ENCODE data around the gene USP5.

USP5 gene, protein sequence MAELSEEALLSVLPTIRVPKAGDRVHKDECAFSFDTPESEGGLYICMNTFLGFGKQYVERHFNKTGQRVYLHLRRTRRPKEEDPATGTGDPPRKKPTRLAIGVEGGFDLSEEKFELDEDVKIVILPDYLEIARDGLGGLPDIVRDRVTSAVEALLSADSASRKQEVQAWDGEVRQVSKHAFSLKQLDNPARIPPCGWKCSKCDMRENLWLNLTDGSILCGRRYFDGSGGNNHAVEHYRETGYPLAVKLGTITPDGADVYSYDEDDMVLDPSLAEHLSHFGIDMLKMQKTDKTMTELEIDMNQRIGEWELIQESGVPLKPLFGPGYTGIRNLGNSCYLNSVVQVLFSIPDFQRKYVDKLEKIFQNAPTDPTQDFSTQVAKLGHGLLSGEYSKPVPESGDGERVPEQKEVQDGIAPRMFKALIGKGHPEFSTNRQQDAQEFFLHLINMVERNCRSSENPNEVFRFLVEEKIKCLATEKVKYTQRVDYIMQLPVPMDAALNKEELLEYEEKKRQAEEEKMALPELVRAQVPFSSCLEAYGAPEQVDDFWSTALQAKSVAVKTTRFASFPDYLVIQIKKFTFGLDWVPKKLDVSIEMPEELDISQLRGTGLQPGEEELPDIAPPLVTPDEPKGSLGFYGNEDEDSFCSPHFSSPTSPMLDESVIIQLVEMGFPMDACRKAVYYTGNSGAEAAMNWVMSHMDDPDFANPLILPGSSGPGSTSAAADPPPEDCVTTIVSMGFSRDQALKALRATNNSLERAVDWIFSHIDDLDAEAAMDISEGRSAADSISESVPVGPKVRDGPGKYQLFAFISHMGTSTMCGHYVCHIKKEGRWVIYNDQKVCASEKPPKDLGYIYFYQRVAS

DNA sequence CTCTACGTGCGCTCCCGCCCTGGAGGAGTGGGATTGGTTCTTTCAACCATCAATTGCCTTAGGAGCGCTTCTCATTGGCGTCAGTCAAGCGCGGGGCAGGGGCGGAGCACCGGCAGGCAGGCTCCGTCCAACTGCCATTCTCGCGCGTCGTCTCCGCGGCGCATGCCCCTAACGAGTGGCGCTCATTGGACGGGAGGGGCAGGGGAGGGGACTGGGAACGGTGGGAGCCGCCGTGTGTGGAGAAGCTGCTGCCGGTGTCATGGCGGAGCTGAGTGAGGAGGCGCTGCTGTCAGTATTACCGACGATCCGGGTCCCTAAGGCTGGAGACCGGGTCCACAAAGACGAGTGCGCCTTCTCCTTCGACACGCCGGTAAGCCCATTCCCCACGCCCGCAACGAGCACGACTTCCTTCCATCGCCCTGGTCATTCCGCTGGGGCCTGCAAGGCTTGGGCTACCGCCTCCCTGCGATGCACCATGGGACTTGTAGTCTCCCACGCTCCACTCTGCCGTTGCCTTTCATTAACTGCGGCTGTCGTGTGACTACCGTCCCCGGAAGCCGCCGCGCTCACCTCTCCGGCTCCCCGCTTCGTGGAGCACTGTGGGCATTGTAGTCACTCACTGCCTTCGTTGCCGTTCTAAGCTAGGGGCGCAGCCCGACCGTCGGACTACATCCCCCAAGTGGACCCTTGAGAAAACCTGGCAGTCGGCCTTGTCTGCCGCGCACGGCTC lies at the start of gene USP5:
Gene USP5 (plus strand): TSS at position 230 of the 730 bp plus-strand sequence. CDS start 30 bp downstream, at position 260.
- peak within 1 kb of the TSS; percentile 87 for H3K4me3 ChIP-seq (ENCODE audit: insufficient read depth, low read length, poor library complexity, severe bottlenecking)
- peak within 1 kb of the TSS; percentile 93 for H3K9ac ChIP-seq (ENCODE audit: low read length)
- peaks cover 40% of the 10 kb centered on the region for H3K79me2 ChIP-seq (ENCODE audit: insufficient read depth, low read length)
- no peaks in the 10 kb centered on the region for H3K9me3 ChIP-seq (ENCODE audit: insufficient read depth, low read length)
- H3K9me2 ChIP-seq (replicated peaks; ENCODE audit: insufficient read depth, low read length): no peaks in the 10 kb centered on the region
- no peaks in the 10 kb centered on the region for H4K20me1 ChIP-seq (ENCODE audit: low read depth, low read length)
- no peaks in the 10 kb centered on the region for H3K27me3 ChIP-seq (ENCODE audit: low read length)
- peak within 1 kb of the TSS; percentile 65 for H2AFZ ChIP-seq (ENCODE audit: low read depth, low read length, severe bottlenecking)
- H3K36me3 ChIP-seq (ENCODE audit: low read length): no peaks in the 10 kb centered on the region
- H3K4me2 ChIP-seq (ENCODE audit: low read depth, low read length, poor library complexity, severe bottlenecking): peak within 1 kb of the TSS; percentile 73
- no peak for TF ChIP-seq EZH2phosphoT487 (conservative IDR thresholded peaks at IDR 0.05; ENCODE audit: low read length)
- TF ChIP-seq, protein P1, sequence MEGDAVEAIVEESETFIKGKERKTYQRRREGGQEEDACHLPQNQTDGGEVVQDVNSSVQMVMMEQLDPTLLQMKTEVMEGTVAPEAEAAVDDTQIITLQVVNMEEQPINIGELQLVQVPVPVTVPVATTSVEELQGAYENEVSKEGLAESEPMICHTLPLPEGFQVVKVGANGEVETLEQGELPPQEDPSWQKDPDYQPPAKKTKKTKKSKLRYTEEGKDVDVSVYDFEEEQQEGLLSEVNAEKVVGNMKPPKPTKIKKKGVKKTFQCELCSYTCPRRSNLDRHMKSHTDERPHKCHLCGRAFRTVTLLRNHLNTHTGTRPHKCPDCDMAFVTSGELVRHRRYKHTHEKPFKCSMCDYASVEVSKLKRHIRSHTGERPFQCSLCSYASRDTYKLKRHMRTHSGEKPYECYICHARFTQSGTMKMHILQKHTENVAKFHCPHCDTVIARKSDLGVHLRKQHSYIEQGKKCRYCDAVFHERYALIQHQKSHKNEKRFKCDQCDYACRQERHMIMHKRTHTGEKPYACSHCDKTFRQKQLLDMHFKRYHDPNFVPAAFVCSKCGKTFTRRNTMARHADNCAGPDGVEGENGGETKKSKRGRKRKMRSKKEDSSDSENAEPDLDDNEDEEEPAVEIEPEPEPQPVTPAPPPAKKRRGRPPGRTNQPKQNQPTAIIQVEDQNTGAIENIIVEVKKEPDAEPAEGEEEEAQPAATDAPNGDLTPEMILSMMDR (IDR thresholded peaks at IDR 0.05; ENCODE audit: insufficient read depth, low read length, poor library complexity, severe bottlenecking): no peak
- 0 out of 2 replicates have a peak, but pooled peaks cover 4% of the 10 kb centered on the region for H3F3A ChIP-seq (ENCODE audit: insufficient read depth)
- H3K27ac ChIP-seq (ENCODE audit: low read depth, low read length): peak within 1 kb of the TSS; percentile 83

DNA sequence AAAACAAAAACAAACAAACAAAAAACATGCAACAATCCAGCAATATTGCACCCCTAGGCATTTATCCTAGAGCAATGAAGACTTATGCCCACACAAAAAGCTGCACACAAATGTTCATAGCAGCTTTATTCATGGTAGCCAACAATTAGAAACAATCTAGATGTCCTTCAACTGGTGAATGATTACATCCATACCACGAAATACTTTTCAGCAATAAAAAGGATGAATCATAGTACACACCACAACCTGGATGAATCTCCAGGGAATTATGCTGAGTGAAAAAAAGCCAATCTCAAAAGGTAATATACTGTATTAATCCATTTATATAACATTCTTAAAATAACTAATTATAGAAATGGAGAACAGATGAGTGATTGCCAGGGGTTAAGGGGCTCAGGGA lies 44.8 kb upstream of the USP5 start:
- H3K9ac ChIP-seq (ENCODE audit: low read length): no peak overlapping the region
- H3F3A ChIP-seq (ENCODE audit: insufficient read depth): no peaks in the 10 kb centered on the region
- TF ChIP-seq, protein P1 (IDR thresholded peaks at IDR 0.05; ENCODE audit: insufficient read depth, low read length, poor library complexity, severe bottlenecking): no peak
- no peak for TF ChIP-seq EZH2phosphoT487 (conservative IDR thresholded peaks at IDR 0.05; ENCODE audit: low read length)
- no peak overlapping the region for H2AFZ ChIP-seq (ENCODE audit: low read depth, low read length, severe bottlenecking)
- no peaks in the 10 kb centered on the region for H3K9me3 ChIP-seq (ENCODE audit: insufficient read depth, low read length)
- H3K9me2 ChIP-seq (replicated peaks; ENCODE audit: insufficient read depth, low read length): no peaks in the 10 kb centered on the region
- H3K4me3 ChIP-seq (ENCODE audit: insufficient read depth, low read length, poor library complexity, severe bottlenecking): no peak overlapping the region
- no peaks in the 10 kb centered on the region for H4K20me1 ChIP-seq (ENCODE audit: low read depth, low read length)
- H3K27ac ChIP-seq (ENCODE audit: low read depth, low read length): no peak overlapping the region
- no peak overlapping the region for H3K4me2 ChIP-seq (ENCODE audit: low read depth, low read length, poor library complexity, severe bottlenecking)
- no peaks in the 10 kb centered on the region for H3K79me2 ChIP-seq (ENCODE audit: insufficient read depth, low read length)
- no peaks in the 10 kb centered on the region for H3K27me3 ChIP-seq (ENCODE audit: low read length)
- H3K36me3 ChIP-seq (ENCODE audit: low read length): no peaks in the 10 kb centered on the region

DNA sequence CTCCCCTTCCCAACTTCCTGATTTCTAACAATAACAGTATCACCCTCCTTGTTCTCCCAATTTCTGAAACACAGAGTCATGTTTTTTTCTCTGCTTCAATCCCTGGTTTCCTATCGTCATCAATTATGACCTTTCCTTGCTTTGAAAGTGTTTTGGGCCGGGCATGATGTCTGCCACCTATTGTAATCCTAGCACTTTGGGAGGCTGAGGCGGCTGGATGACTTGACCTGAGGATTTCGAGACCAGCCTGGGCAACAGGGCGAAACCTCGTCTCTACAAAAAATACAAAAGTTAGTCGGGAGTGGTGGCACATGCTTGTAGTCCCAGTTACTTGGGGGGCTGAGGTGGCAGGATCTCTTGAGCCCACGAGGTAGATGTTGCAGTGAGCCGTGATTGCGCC lies 42.9 kb upstream of the USP5 start:
- Histone ChIP-seq H3K9me3 (ENCODE audit: insufficient read depth, low read length) (no peaks in the 10 kb centered on the region), H3K27ac (ENCODE audit: low read depth, low read length) (no peak overlapping the region), H4K20me1 (ENCODE audit: low read depth, low read length) (no peaks in the 10 kb centered on the region), H3K9ac (ENCODE audit: low read length) (no peak overlapping the region), H3K27me3 (ENCODE audit: low read length) (no peaks in the 10 kb centered on the region), H3K4me3 (ENCODE audit: insufficient read depth, low read length, poor library complexity, severe bottlenecking) (no peak overlapping the region), H2AFZ (ENCODE audit: low read depth, low read length, severe bottlenecking) (no peak overlapping the region), H3F3A (ENCODE audit: insufficient read depth) (no peaks in the 10 kb centered on the region), H3K79me2 (ENCODE audit: insufficient read depth, low read length) (no peaks in the 10 kb centered on the region), H3K9me2 (replicated peaks; ENCODE audit: insufficient read depth, low read length) (no peaks in the 10 kb centered on the region), H3K4me2 (ENCODE audit: low read depth, low read length, poor library complexity, severe bottlenecking) (no peak overlapping the region), H3K36me3 (ENCODE audit: low read length) (no peaks in the 10 kb centered on the region)
- TF ChIP-seq EZH2phosphoT487 (conservative IDR thresholded peaks at IDR 0.05; ENCODE audit: low read length): no peak
- TF ChIP-seq, protein P1 (IDR thresholded peaks at IDR 0.05; ENCODE audit: insufficient read depth, low read length, poor library complexity, severe bottlenecking): no peak
